Measurements from ENCODE around the gene ALAS2. TPM values are rescaled to one million over a fixed set of nuclear protein-coding genes. Genes with fewer than 3 reads are reported as not detected.

Gene ALAS2
- polyA plus RNA-seq, 1 experiment, result not detected

DNA sequence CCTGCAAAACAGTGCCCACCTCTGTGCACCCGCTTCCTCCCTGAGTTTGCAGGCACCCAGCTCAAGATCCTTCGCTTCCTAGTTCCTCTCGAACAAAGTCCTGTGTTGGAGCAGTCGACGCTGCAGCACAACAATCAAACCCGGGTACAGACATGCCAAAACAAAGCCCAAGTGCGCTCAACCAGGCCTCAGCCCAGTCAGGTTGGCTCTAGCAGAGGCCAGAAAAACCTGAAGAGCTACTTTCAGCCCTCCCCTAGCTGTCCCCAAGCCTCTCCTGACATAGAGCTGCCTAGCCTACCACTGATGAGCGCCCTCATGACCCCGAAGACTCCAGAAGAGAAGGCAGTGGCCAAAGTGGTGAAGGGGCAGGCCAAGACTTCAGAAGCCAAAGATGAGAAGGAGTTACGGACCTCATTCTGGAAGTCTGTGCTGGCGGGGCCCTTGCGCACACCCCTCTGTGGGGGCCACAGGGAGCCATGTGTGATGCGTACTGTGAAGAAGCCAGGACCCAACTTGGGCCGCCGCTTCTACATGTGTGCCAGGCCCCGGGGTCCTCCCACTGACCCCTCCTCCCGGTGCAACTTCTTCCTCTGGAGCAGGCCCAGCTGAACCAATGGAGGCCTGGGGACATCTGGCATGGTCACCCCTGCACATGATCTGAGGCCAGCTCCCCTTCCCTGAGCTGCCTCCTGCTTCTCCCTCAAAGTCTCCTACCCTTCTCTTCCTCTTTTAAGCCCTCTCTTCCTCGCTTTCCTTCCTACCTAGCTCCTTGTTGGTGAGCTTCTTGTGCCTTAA, 23.8 kb downstream of the ALAS2 start:
- Histone ChIP-seq H3K27me3 (ENCODE audit: control insufficient read depth, insufficient read depth, low read length) (no peaks in the 10 kb centered on the region), H3K9me3 (ENCODE audit: control insufficient read depth, insufficient read depth, low read length) (no peaks in the 10 kb centered on the region), H3K4me3 (ENCODE audit: low read depth, low read length) (no peak overlapping the region), H3K27ac (ENCODE audit: low read depth, low read length) (peak overlapping the region; percentile 39)
- CTCF ChIA-PET, result interaction anchor here (2.2 kb wide), 1 partner anchor 367 kb away, joined by 7 read pairs; no protein-coding TSS in a partner anchor
- TF ChIP-seq, protein P1, sequence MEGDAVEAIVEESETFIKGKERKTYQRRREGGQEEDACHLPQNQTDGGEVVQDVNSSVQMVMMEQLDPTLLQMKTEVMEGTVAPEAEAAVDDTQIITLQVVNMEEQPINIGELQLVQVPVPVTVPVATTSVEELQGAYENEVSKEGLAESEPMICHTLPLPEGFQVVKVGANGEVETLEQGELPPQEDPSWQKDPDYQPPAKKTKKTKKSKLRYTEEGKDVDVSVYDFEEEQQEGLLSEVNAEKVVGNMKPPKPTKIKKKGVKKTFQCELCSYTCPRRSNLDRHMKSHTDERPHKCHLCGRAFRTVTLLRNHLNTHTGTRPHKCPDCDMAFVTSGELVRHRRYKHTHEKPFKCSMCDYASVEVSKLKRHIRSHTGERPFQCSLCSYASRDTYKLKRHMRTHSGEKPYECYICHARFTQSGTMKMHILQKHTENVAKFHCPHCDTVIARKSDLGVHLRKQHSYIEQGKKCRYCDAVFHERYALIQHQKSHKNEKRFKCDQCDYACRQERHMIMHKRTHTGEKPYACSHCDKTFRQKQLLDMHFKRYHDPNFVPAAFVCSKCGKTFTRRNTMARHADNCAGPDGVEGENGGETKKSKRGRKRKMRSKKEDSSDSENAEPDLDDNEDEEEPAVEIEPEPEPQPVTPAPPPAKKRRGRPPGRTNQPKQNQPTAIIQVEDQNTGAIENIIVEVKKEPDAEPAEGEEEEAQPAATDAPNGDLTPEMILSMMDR (IDR thresholded peaks at IDR 0.05; ENCODE audit: low read depth, low read length), result no peak
- DNase-seq (ENCODE audit: low read depth, low spot score), result no peak
- POLR2A ChIA-PET, result no interaction called here

DNA sequence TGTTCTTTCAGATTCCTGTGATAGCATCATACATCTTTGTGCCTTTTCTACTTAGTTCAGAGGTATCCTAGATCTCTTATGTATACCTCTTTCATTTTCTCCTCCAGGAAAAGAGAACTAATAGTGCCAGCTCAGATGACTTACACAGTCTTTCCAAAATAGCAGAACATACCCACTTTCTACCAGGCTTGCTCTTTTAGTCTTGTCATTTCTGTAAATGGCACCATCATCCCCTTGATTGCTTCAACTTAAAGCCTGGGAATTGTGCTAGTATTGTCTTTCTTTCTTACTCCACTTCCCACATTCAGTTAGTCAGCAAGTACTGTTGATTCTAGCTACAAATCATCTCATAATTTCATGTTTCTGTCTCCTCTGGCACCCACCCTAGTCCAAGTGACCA, 25.5 kb downstream of the ALAS2 start:
- Histone ChIP-seq H3K9me3 (ENCODE audit: control insufficient read depth, insufficient read depth, low read length) (no peaks in the 10 kb centered on the region), H3K27ac (ENCODE audit: low read depth, low read length) (no peak overlapping the region), H3K4me3 (ENCODE audit: low read depth, low read length) (no peak overlapping the region), H3K27me3 (ENCODE audit: control insufficient read depth, insufficient read depth, low read length) (no peaks in the 10 kb centered on the region)
- POLR2A ChIA-PET, result no interaction called here
- CTCF ChIA-PET, result no interaction called here
- TF ChIP-seq, protein P1 (IDR thresholded peaks at IDR 0.05; ENCODE audit: low read depth, low read length), result no peak
- DNase-seq (ENCODE audit: low read depth, low spot score), result no peak

DNA sequence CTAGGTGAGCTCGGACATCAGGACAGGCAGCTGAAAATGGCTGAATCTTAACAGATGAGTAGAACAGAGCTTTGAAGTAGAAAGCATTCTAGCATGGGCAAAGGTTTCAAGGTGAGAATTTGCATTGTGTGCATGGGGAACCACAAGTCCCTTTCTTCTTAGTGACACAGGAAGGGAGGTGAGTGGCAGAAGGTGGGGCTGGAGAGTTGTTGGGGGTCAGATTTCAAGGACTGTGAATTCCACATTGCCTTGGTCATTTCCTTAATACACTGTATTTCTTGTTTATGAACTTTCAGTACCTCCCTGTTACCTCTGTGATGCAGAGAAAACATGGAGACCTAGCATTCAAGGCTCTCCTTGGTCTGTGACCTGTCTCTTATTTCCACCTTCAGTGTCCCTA, 26.5 kb downstream of the ALAS2 start:
- Histone ChIP-seq H3K4me3 (ENCODE audit: low read depth, low read length) (no peak overlapping the region), H3K27ac (ENCODE audit: low read depth, low read length) (no peak overlapping the region), H3K9me3 (ENCODE audit: control insufficient read depth, insufficient read depth, low read length) (no peaks in the 10 kb centered on the region), H3K27me3 (ENCODE audit: control insufficient read depth, insufficient read depth, low read length) (no peaks in the 10 kb centered on the region)
- POLR2A ChIA-PET, result no interaction called here
- CTCF ChIA-PET, result no interaction called here
- no peak for DNase-seq (ENCODE audit: low read depth, low spot score)
- TF ChIP-seq, protein P1 (IDR thresholded peaks at IDR 0.05; ENCODE audit: low read depth, low read length), result no peak

DNA sequence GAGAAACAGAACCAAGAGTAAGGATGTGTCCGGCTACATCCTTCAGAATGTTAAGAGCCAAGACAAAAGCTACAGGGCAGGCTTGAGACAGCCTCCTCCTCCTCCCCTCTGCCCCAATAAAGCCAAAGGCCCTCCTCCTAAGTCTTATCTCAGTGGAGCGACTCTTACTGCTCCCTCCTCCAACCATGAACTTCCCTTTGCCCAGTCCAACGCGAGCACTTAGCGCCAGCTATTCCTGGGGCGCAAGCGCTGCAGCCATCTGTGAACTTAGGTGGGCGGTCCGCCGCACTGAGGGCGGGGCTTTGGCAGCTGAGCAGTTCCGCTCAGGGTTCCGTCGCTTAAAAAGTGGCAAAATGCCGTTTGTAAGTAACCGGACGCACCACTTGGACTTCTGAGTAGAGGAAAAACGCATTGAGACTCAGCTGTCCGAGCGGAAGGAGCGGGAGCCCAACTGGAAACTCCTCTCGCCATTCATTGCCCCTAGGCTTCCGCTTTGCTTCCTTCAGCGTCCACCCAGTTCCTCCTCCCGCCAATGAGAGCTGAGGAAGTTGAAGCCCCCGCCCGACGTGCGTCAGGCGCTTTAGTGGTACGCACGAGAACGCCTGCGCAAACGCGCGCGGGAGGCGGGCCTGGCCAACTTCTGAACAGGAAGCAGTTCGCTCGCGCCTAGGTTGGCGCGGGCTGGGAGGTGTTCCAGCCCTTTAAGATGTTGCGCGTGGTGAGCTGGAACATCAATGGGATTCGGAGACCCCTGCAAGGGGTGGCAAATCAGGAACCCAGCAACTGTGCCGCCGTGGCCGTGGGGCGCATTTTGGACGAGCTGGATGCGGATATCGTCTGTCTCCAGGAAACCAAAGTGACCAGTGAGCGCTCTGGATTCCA, 30.8 kb downstream of the ALAS2 start, which contains the start of gene APEX2:
TSS of gene APEX2 (plus strand) at position 647 of the 882 bp plus-strand sequence. CDS start at position 707, 60 bp downstream.
- peak within 1 kb of the TSS; percentile 93 for H3K27ac ChIP-seq (ENCODE audit: low read depth, low read length)
- no peaks in the 10 kb centered on the region for H3K27me3 ChIP-seq (ENCODE audit: control insufficient read depth, insufficient read depth, low read length)
- H3K4me3 ChIP-seq (ENCODE audit: low read depth, low read length), result peak within 1 kb of the TSS; percentile 78
- CTCF ChIA-PET, result interaction anchor here (0.9 to 1.9 kb wide), 5 partner anchors 11 to 361 kb away, joined by 3 to 6 read pairs (median 3); partner anchors contain the start of gene TRO
- POLR2A ChIA-PET, result interaction anchor here (1.1 to 2.7 kb wide), 4 partner anchors 68 to 360 kb away, joined by 3 to 10 read pairs (median 7); no protein-coding TSS in a partner anchor
- H3K9me3 ChIP-seq (ENCODE audit: control insufficient read depth, insufficient read depth, low read length), result no peaks in the 10 kb centered on the region
- DNase-seq (ENCODE audit: low read depth, low spot score), result peak; percentile 77
- TF ChIP-seq, protein P1 (IDR thresholded peaks at IDR 0.05; ENCODE audit: low read depth, low read length), result no peak
